Measurements from ENCODE around the gene LZTR1. TPM values are rescaled to one million over a fixed set of nuclear protein-coding genes. Genes with fewer than 3 reads are reported as not detected.

LZTR1 gene
- total and polyA plus RNA-seq, 2 of the 8 experiments (the other 6 are each of a cell fraction or from before 2014, with no cell fraction given): 22.3 to 31.0 TPM

- H3K23me2 ChIP-seq (ENCODE audit: low read depth, low read length): peaks cover 2% of the 10 kb centered on the region; the same call in 1 of the 2 replicates
- no peak within 1 kb of the TSS for H3K56ac ChIP-seq (replicated peaks; ENCODE audit: insufficient read length, low read depth, low read length)
- no peak within 1 kb of the TSS for H2BK120ac ChIP-seq (replicated peaks; ENCODE audit: low read depth, low read length)
- H3K27ac ChIP-seq (ENCODE audit: low read depth, low read length): no peak within 1 kb of the TSS
- H3K18ac ChIP-seq (ENCODE audit: extremely low read depth, low read length): no peak within 1 kb of the TSS; the same call in 1 of the 2 replicates
- FAIRE-seq (no peak), DNase-seq (ENCODE audit: low read depth in 1 of 2, low spot score in 2 of 2) (no peak)
- no peak within 1 kb of the TSS for H3K9ac ChIP-seq (replicated peaks in 1 of 4; ENCODE audit: extremely low read depth in 1 of 4, low read depth in 3 of 4, low read length in 3 of 4)
- ChIA-PET POLR2A (ENCODE audit: partially characterized antibody) (interaction anchor here (0.6 to 2.2 kb wide), 4 partner anchors 9 to 79 kb away, joined by 4 to 15 read pairs (median 6); no protein-coding TSS in a partner anchor), CTCF (ENCODE audit: partially characterized antibody) (interaction anchor here (0.7 to 10.9 kb wide), 6 partner anchors 9 to 82 kb away, joined by 3 to 115 read pairs (median 9); partner anchors contain the start of gene THAP7)
- H2BK15ac ChIP-seq (ENCODE audit: low read length): no peak within 1 kb of the TSS
- H3K4ac ChIP-seq (replicated peaks; ENCODE audit: insufficient read length, low read depth, low read length): no peak within 1 kb of the TSS
- H2AFZ ChIP-seq (ENCODE audit: low read length): no peak within 1 kb of the TSS
- H3K36me3 ChIP-seq (ENCODE audit: control insufficient read depth in 2 of 4, insufficient read depth in 4 of 4, low read length in 3 of 4): no peaks in the 10 kb centered on the region
- no peak within 1 kb of the TSS for H2BK5ac ChIP-seq (ENCODE audit: low read depth, low read length)
- H2BK12ac ChIP-seq (ENCODE audit: low read depth, low read length): no peak within 1 kb of the TSS
- no peaks in the 10 kb centered on the region for H3K9me3 ChIP-seq (ENCODE audit: insufficient read depth in 2 of 2, low read depth in 1 of 2, low read length in 1 of 2)
- WGBS, 2 experiments (ENCODE audit: extremely low coverage in 1 of 2, insufficient coverage in 1 of 2, insufficient read length in 1 of 2, insufficient replicate concordance in 2 of 2, low coverage in 1 of 2, low lambda C conversion rate in 2 of 2, missing lambda C conversion rate in 1 of 2): 77% methylated on average over 16 of the region's 22 CpGs; no CpG with 5 or more reads in 1 of the 2 experiments
- H4K8ac ChIP-seq (ENCODE audit: extremely low read depth, insufficient read depth, low read length): peak within 1 kb of the TSS; percentile 36
- no peak within 1 kb of the TSS for H2AK5ac ChIP-seq (ENCODE audit: low read depth, low read length)
- H4K91ac ChIP-seq (replicated peaks; ENCODE audit: insufficient read length, low read length): no peak within 1 kb of the TSS
- TF ChIP-seq SRF (IDR thresholded peaks at IDR 0.05; ENCODE audit: low read depth, low read length) (no peak), CBX8 (IDR thresholded peaks at IDR 0.05; ENCODE audit: borderline replicate concordance, low read depth, low read length) (no peak), USF2 (IDR thresholded peaks at IDR 0.05; ENCODE audit: low read length) (no peak), KDM5A (IDR thresholded peaks at IDR 0.05; ENCODE audit: low read length) (no peak)
- no peaks in the 10 kb centered on the region for H3K79me1 ChIP-seq (ENCODE audit: low read depth, low read length)
- peak within 1 kb of the TSS in 1 of 4 experiments; percentile 39; a peak in 2 of 8 replicates for H3K4me3 ChIP-seq (ENCODE audit: extremely low read depth in 1 of 4, insufficient read depth in 2 of 4, low read depth in 3 of 4, low read length in 4 of 4)
- peak within 1 kb of the TSS; percentile 35 to 61 for H3K4me2 ChIP-seq (ENCODE audit: insufficient read depth in 1 of 2, low read depth in 2 of 2, low read length in 2 of 2)
- peaks cover 0 to 19% (median 13%) of the 10 kb centered on the region in 4 experiments; a peak in 6 of 7 replicates for H3K4me1 ChIP-seq (replicated peaks in 1 of 4; ENCODE audit: control insufficient read depth in 3 of 4, insufficient read depth in 4 of 4, low read length in 3 of 4)
- no peak within 1 kb of the TSS for H3K14ac ChIP-seq (ENCODE audit: insufficient read length)
- peaks cover 34 to 70% (median 60%) of the 10 kb centered on the region in 4 experiments for H3K27me3 ChIP-seq (replicated peaks in 1 of 4; ENCODE audit: control insufficient read depth in 3 of 4, extremely low read depth in 1 of 4, insufficient read depth in 3 of 4, low read length in 3 of 4)
- H4K5ac ChIP-seq (ENCODE audit: insufficient read length, low read depth, low read length): no peak within 1 kb of the TSS
- peaks cover 6 to 11% of the 10 kb centered on the region in 2 experiments for H4K20me1 ChIP-seq (replicated peaks in 1 of 2; ENCODE audit: control insufficient read depth in 1 of 2, insufficient read depth in 2 of 2, low read length in 2 of 2)
- no peak within 1 kb of the TSS for H3K23ac ChIP-seq (ENCODE audit: insufficient read length)
- no peak within 1 kb of the TSS for H2BK20ac ChIP-seq (ENCODE audit: low read length)
- no peaks in the 10 kb centered on the region for H3K79me2 ChIP-seq (ENCODE audit: control insufficient read depth in 1 of 2, insufficient read depth in 2 of 2, low read length in 2 of 2)
Measured at GRCh38 chr22:20966883-20967696, 15.0 kb upstream of the LZTR1 start, which contains the start of gene AIFM3. AIFM3 (plus strand) TSS chr22:20967255; CDS start chr22:20967945, 690 bp downstream.
